Right lobe of liver (tissue), 4 donors: ENCODE data around the gene OR2M3.

Experiments used
- POLR2A ChIP-seq: fragments of 450-650 bp; IDR thresholded peaks from one replicate; pipeline ENCODE4 v1.6.1; 2017; ENCODE audit warnings: antibody characterized with exemption, mild to moderate bottlenecking
- TF ChIP-seq, protein P1 (sequence below), 4 donors: fragments of 200-600 bp in 3 of 4; fragments of 450-650 bp in 1 of 4; IDR thresholded peaks; one replicate each; pipeline versions ENCODE4 v1.5.1 to v1.8.0; 2016 to 2022; ENCODE audit warnings: antibody characterized with exemption in 4 of 4, mild to moderate bottlenecking in 2 of 4
- donor health status: DM: no; HTN: no; CAD: no.
- donor health status: DM: no; HTN: no; CAD: no.
- donor health status: DM: no; HTN: yes; CAD: no.

- TF ChIP-seq, protein P1, sequence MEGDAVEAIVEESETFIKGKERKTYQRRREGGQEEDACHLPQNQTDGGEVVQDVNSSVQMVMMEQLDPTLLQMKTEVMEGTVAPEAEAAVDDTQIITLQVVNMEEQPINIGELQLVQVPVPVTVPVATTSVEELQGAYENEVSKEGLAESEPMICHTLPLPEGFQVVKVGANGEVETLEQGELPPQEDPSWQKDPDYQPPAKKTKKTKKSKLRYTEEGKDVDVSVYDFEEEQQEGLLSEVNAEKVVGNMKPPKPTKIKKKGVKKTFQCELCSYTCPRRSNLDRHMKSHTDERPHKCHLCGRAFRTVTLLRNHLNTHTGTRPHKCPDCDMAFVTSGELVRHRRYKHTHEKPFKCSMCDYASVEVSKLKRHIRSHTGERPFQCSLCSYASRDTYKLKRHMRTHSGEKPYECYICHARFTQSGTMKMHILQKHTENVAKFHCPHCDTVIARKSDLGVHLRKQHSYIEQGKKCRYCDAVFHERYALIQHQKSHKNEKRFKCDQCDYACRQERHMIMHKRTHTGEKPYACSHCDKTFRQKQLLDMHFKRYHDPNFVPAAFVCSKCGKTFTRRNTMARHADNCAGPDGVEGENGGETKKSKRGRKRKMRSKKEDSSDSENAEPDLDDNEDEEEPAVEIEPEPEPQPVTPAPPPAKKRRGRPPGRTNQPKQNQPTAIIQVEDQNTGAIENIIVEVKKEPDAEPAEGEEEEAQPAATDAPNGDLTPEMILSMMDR (IDR thresholded peaks at IDR 0.05): no peak
- TF ChIP-seq POLR2A: no peak
These were observed 28.5 kb downstream of the OR2M3 start for GRCh38 chr1:248225537-248225936.
